Measurements from ENCODE around the gene TRMT2A. TPM values are rescaled to one million over a fixed set of nuclear protein-coding genes. Genes with fewer than 3 reads are reported as not detected.
"Not testable (repeated sequence)": the region's sequence is repeated elsewhere in the genome, so short reads cannot be mapped to it uniquely, and the experiment has no call there.

The TRMT2A gene
- total RNA-seq (2014; rRNA removed): 35.8 and 50.4 TPM in 2 replicates
- 35.4 TPM for polyA plus RNA-seq (2012)

- peak; percentile 98 for DNase-seq (ENCODE audit: low read depth)
Measured at GRCh38 chr22:20116951-20117632, at the start of gene TRMT2A. TSS of gene TRMT2A (minus strand) at chr22:20117226. CDS start at chr22:20116906, 320 bp downstream.

- no peak for DNase-seq (ENCODE audit: low read depth)
Measured at GRCh38 chr22:20166703-20167102, 49.7 kb upstream of the TRMT2A start.

- DNase-seq (ENCODE audit: low read depth): no peak
Measured at GRCh38 chr22:20165913-20166312, 48.9 kb upstream of the TRMT2A start.

- DNase-seq (ENCODE audit: low read depth): no peak
Measured at GRCh38 chr22:20165421-20165820, 48.4 kb upstream of the TRMT2A start.

GRCh38 chr22:20164863-20165262 lies 47.8 kb upstream of the TRMT2A start:
- DNase-seq (ENCODE audit: low read depth): no peak

- no peak for DNase-seq (ENCODE audit: low read depth)
Measured at GRCh38 chr22:20160041-20160440, 43.0 kb upstream of the TRMT2A start.

GRCh38 chr22:20159531-20159930 lies 42.5 kb upstream of the TRMT2A start:
- DNase-seq (ENCODE audit: low read depth): not testable (repeated sequence)

- no peak for DNase-seq (ENCODE audit: low read depth)
Measured at GRCh38 chr22:20159076-20159475, 42.0 kb upstream of the TRMT2A start.

- no peak for DNase-seq (ENCODE audit: low read depth)
Measured at GRCh38 chr22:20158391-20159036, 41.5 kb upstream of the TRMT2A start.

- DNase-seq (ENCODE audit: low read depth): no peak
Measured at GRCh38 chr22:20157430-20158183, 40.6 kb upstream of the TRMT2A start.

GRCh38 chr22:20156611-20157429 lies 39.8 kb upstream of the TRMT2A start:
- DNase-seq (ENCODE audit: low read depth): peak; percentile 44

- no peak for DNase-seq (ENCODE audit: low read depth)
Measured at GRCh38 chr22:20156042-20156389, 39.0 kb upstream of the TRMT2A start.

- DNase-seq (ENCODE audit: low read depth): peak; percentile 52
Measured at GRCh38 chr22:20155330-20156041, 38.5 kb upstream of the TRMT2A start.

GRCh38 chr22:20154602-20155187 lies 37.7 kb upstream of the TRMT2A start:
- no peak for DNase-seq (ENCODE audit: low read depth)

GRCh38 chr22:20153945-20154344 lies 36.9 kb upstream of the TRMT2A start:
- no peak for DNase-seq (ENCODE audit: low read depth)

- no peak for DNase-seq (ENCODE audit: low read depth)
Measured at GRCh38 chr22:20152464-20152890, 35.5 kb upstream of the TRMT2A start.

GRCh38 chr22:20151276-20151588 lies 34.2 kb upstream of the TRMT2A start:
- no peak for DNase-seq (ENCODE audit: low read depth)

GRCh38 chr22:20150381-20151275 lies 33.6 kb upstream of the TRMT2A start, which contains the start of gene CCDC188:
TSS of gene CCDC188 (minus strand) at chr22:20151055. CDS start at chr22:20150986, 69 bp downstream.
- no peak for DNase-seq (ENCODE audit: low read depth)
